ENCODE measurements around the gene NTMT2.

DNA sequence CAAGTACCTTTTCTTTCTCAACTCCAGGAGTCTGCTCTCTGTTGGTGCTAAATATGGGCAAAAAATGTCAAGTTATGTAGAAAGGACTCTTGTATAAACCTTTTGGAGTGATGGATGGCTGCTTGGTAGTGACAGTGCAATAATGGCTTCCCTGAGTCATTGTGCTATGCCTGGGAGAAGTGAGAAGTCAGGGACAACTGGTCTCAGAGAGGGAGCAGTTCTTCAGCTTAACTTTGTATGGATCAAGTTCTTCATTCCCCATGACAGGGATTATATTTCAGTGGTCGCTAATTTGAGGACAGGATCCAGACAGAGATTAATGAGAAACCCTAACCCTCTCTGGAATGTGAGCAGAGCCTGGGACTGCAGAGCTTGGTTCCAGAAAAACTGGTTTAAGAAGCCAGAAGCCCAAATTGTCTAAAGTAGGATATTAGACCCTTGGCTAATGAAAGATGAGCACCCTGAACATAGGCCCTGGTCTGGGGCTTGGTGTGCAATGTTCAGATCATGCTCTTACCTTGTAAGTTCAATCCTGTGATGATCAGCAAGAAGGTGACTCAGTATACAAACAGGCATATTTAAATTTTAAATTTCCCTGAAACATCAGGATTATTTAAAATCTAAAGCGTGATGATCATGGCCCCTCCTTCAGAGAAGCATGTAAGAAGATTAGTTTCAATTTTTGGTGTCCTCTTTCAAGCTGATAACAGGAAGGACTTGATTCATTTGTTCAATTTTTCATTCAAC lies 50.9 kb downstream of the NTMT2 start:
- TF ChIP-seq, protein P1, sequence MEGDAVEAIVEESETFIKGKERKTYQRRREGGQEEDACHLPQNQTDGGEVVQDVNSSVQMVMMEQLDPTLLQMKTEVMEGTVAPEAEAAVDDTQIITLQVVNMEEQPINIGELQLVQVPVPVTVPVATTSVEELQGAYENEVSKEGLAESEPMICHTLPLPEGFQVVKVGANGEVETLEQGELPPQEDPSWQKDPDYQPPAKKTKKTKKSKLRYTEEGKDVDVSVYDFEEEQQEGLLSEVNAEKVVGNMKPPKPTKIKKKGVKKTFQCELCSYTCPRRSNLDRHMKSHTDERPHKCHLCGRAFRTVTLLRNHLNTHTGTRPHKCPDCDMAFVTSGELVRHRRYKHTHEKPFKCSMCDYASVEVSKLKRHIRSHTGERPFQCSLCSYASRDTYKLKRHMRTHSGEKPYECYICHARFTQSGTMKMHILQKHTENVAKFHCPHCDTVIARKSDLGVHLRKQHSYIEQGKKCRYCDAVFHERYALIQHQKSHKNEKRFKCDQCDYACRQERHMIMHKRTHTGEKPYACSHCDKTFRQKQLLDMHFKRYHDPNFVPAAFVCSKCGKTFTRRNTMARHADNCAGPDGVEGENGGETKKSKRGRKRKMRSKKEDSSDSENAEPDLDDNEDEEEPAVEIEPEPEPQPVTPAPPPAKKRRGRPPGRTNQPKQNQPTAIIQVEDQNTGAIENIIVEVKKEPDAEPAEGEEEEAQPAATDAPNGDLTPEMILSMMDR (IDR thresholded peaks at IDR 0.05), result no peak
- TF ChIP-seq POLR2A (IDR thresholded peaks at IDR 0.05), result no peak
